GM23338 (cell line): ENCODE data around the gene KRT84. TPM values are rescaled to one million over a fixed set of nuclear protein-coding genes. Genes with fewer than 3 reads are reported as not detected.
A peak's percentile ranks its signal among the peaks of the same experiment; 100 is the strongest.
"Not testable (repeated sequence)": the region's sequence is repeated elsewhere in the genome, so short reads cannot be mapped to it uniquely, and the experiment has no call there.

Experiments
- ATAC-seq: fragments of 200-7000 bp; cut with Tn5 transposase; 3 replicates; pipeline ENCODE4 v1.9.1; 2020
- DNase-seq: peaks from one replicate; pipeline ENCODE4 v3.0.0-alpha.2; 2015; ENCODE audit warnings: low spot score
- H2AFZ ChIP-seq: fragments of 200-600 bp; sonication (generic); 2 replicates; pipeline ENCODE4 v1.8.0; 2016; ENCODE audit warnings: antibody characterized with exemption, mild to moderate bottlenecking, moderate library complexity
- H3F3A ChIP-seq: fragments of 200-600 bp; sonication (generic); replicated peaks from 2 replicates; pipeline ENCODE4 v1.8.0; 2017; ENCODE audit warnings: antibody characterized with exemption, mixed run types, low read depth
- H3K27ac ChIP-seq: fragments of 200-600 bp; sonication (generic); 2 replicates; pipeline ENCODE4 v1.6.1; 2016; ENCODE audit warnings: low read depth
- H3K27me3 ChIP-seq: fragments of 200-600 bp; sonication (generic); 2 replicates; pipeline ENCODE4 v1.8.0; 2016; ENCODE audit warnings: mild to moderate bottlenecking, mixed run types, moderate library complexity; ENCODE audit not compliant: insufficient read depth
- H3K36me3 ChIP-seq: fragments of 200-600 bp; sonication (generic); 2 replicates; pipeline ENCODE4 v1.8.0; 2016; ENCODE audit warnings: mild to moderate bottlenecking; ENCODE audit not compliant: insufficient read depth
- H3K4me1 ChIP-seq: fragments of 200-600 bp; sonication (generic); 2 replicates; pipeline ENCODE4 v1.8.0; 2016; ENCODE audit warnings: mild to moderate bottlenecking, moderate library complexity; ENCODE audit not compliant: insufficient read depth
- H3K4me2 ChIP-seq: fragments of 200-600 bp; sonication (generic); 2 replicates; pipeline ENCODE4 v1.7.1; 2017; ENCODE audit warnings: mixed run types
- H3K4me3 ChIP-seq: fragments of 200-600 bp; sonication (generic); 2 replicates; pipeline ENCODE4 v1.6.1; 2016; ENCODE audit warnings: mixed run types
- H3K79me2 ChIP-seq: fragments of 200-600 bp; sonication (generic); replicated peaks from 2 replicates; pipeline ENCODE4 v1.8.0; 2017; ENCODE audit warnings: mild to moderate bottlenecking; ENCODE audit not compliant: insufficient read depth
- H3K9me2 ChIP-seq: fragments of 200-600 bp; sonication (generic); 2 replicates; pipeline ENCODE4 v1.8.0; 2017; ENCODE audit not compliant: insufficient read depth
- H4K20me1 ChIP-seq: fragments of 200-600 bp; sonication (generic); replicated peaks from 2 replicates; pipeline ENCODE4 v1.8.0; 2017; ENCODE audit warnings: mild to moderate bottlenecking; ENCODE audit not compliant: insufficient read depth
- H3K27ac Mint-ChIP-seq: 2 replicates; pipeline ENCODE4 v1.8.0; 2020; ENCODE audit warnings: inconsistent platforms, mild to moderate bottlenecking, moderate library complexity, mixed read lengths
- H3K27me3 Mint-ChIP-seq: 3 replicates; pipeline ENCODE4 v1.8.0; 2022; ENCODE audit warnings: low read depth, mild to moderate bottlenecking, moderate library complexity, mixed read lengths, inconsistent platforms; ENCODE audit not compliant: insufficient read depth, poor library complexity
- H3K36me3 Mint-ChIP-seq: 3 replicates; pipeline ENCODE4 v1.8.0; 2021; ENCODE audit warnings: low read depth, mild to moderate bottlenecking, inconsistent platforms, moderate library complexity, mixed read lengths
- H3K4me1 Mint-ChIP-seq: 3 replicates; pipeline ENCODE4 v1.8.0; 2020; ENCODE audit warnings: mild to moderate bottlenecking, inconsistent platforms, mixed read lengths
- H3K4me3 Mint-ChIP-seq: 3 replicates; pipeline ENCODE4 v1.8.0; 2021; ENCODE audit warnings: moderate library complexity, mild to moderate bottlenecking, inconsistent platforms, mixed read lengths
- H3K9me3 Mint-ChIP-seq: 3 replicates; pipeline ENCODE4 v1.8.0; 2020; ENCODE audit warnings: moderate library complexity, mild to moderate bottlenecking, inconsistent platforms, mixed read lengths
- EZH2 ChIP-seq: fragments of 200-600 bp; sonication (generic); IDR thresholded peaks from one replicate; pipeline ENCODE4 v1.8.0; 2017; ENCODE audit warnings: antibody characterized with exemption, mild to moderate bottlenecking, low read depth; ENCODE audit not compliant: unreplicated experiment
- STAT1 ChIP-seq: IDR thresholded peaks from one replicate; pipeline ENCODE4 v1.6.1; 2016; ENCODE audit warnings: antibody characterized with exemption; ENCODE audit not compliant: unreplicated experiment
- ZNF462 ChIP-seq: fragments of 250-450 bp; sonication (Bioruptor Pico); IDR thresholded peaks from 2 replicates; pipeline ENCODE4 v1.5.0; 2020; ENCODE audit warnings: mild to moderate bottlenecking, moderate library complexity
- polyA plus RNA-seq: library from polyadenylated mRNA; unstranded; fragments of >200 nt; fragmentation: Nextera tagmentation; extraction: Ambion mirVana; gene quantifications from 2 replicates; pipeline ENCODE4 v1.2.1, GENCODE V29; 2016
- total RNA-seq: library from RNA; depleted of rRNA; stranded (reverse); fragments of >200 nt; shearing (Covaris generic); gene quantifications from 2 replicates; pipeline ENCODE4 v1.2.3, GENCODE V29; 2014
- TF ChIP-seq, protein P1 (sequence below), 2 experiments: fragments of 200-600 bp in 1 of 2; sonication (generic) in 1 of 2; conservative IDR thresholded peaks; 2 replicates each; pipeline versions ENCODE4 v1.5.1 to v1.6.1; 2016 to 2017; ENCODE audit warnings: antibody characterized with exemption in 2 of 2, low read depth in 2 of 2, mild to moderate bottlenecking in 2 of 2, moderate library complexity in 1 of 2

KRT84 gene
- total and polyA plus RNA-seq, 2 experiments from 2014 or later: not detected

DNA sequence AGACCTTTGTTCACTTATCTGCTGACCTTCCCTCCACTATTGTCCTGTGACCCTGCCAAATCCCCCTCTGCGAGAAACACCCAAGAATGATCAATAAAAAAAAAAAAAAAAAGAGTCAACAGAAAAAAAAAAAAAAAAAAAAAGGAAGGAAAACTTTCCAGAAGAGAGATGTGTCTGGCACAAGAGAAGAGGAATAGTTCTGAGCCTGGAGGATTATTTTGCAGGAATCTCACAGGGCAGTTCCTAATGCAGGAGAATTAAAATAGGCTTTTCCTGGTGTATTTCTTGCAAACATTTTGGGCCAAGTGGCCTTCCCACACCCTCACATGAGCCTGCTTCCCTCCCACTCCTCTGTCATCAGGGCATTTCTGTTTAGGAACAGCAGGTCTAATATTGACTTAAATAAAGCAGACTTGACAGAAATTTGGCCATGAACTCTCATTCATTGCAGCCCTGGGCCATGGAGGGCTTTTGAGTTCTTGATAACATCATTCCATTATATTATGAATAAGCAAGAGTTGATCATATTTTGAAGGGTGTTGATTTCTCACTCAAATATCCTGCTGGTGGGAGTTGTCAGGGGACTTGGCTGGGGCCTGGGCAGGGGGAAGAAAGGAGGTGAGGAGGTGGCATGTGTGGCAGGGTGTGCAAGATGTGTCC lies 25.3 kb upstream of the KRT84 start:
- H2AFZ ChIP-seq, H3K4me3 ChIP-seq, H3K27ac ChIP-seq, H4K20me1 ChIP-seq, H3K79me2 ChIP-seq, H3K27ac Mint-ChIP-seq, H3K4me1 Mint-ChIP-seq, H3K36me3 ChIP-seq, H3K27me3 Mint-ChIP-seq, DNase-seq, H3K4me3 Mint-ChIP-seq, H3K9me2 ChIP-seq, ATAC-seq, H3F3A ChIP-seq, H3K4me1 ChIP-seq, H3K4me2 ChIP-seq, H3K36me3 Mint-ChIP-seq, H3K27me3 ChIP-seq: not testable (repeated sequence)
- peaks cover 25% of the 10 kb centered on the region for H3K9me3 Mint-ChIP-seq

GRCh38 chr12:52407918-52408317 lies 22.5 kb upstream of the KRT84 start:
- Histone ChIP-seq H4K20me1 (no peaks in the 10 kb centered on the region), H3K27me3 (no peaks in the 10 kb centered on the region), H3K79me2 (no peaks in the 10 kb centered on the region), H3K27ac (no peak overlapping the region), H3K36me3 (no peaks in the 10 kb centered on the region), H3K4me3 (no peak overlapping the region), H3F3A (no peaks in the 10 kb centered on the region), H2AFZ (no peak overlapping the region), H3K9me2 (no peaks in the 10 kb centered on the region), H3K4me2 (no peak overlapping the region), H3K4me1 (no peaks in the 10 kb centered on the region)
- Mint-ChIP-seq H3K27me3 (peaks cover 4% of the 10 kb centered on the region), H3K9me3 (peaks cover 25% of the 10 kb centered on the region), H3K4me3 (no peak overlapping the region), H3K4me1 (peaks cover 5% of the 10 kb centered on the region), H3K27ac (no peak overlapping the region), H3K36me3 (peaks cover 7% of the 10 kb centered on the region)
- no peak for TF ChIP-seq EZH2
- TF ChIP-seq, protein P1, sequence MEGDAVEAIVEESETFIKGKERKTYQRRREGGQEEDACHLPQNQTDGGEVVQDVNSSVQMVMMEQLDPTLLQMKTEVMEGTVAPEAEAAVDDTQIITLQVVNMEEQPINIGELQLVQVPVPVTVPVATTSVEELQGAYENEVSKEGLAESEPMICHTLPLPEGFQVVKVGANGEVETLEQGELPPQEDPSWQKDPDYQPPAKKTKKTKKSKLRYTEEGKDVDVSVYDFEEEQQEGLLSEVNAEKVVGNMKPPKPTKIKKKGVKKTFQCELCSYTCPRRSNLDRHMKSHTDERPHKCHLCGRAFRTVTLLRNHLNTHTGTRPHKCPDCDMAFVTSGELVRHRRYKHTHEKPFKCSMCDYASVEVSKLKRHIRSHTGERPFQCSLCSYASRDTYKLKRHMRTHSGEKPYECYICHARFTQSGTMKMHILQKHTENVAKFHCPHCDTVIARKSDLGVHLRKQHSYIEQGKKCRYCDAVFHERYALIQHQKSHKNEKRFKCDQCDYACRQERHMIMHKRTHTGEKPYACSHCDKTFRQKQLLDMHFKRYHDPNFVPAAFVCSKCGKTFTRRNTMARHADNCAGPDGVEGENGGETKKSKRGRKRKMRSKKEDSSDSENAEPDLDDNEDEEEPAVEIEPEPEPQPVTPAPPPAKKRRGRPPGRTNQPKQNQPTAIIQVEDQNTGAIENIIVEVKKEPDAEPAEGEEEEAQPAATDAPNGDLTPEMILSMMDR (conservative IDR thresholded peaks at IDR 0.05; ENCODE audit: low read depth in 2 of 2): peak; percentile 15 to 45; a peak in 3 of 4 replicates
- TF ChIP-seq ZNF462 (CRISPR knock-in tag): no peak
- no peak for TF ChIP-seq STAT1
- DNase-seq (no peak), ATAC-seq (no peak)
